HCT116 (cell line): ENCODE data around the gene GABPB1. TPM values are rescaled to one million over a fixed set of nuclear protein-coding genes. Genes with fewer than 3 reads are reported as not detected.

Source experiments
- ATAC-seq: fragments of 200-7000 bp; cut with Tn5 transposase; 2 replicates; pipeline ENCODE4 v1.9.1; 2020; ENCODE audit warnings: mild to moderate bottlenecking, moderate library complexity
- BruUV-seq: library from RNA; stranded (reverse); fragments of 400-500 nt; replicated peaks from 2 replicates; lab custom pipeline; 2021; lab: Mats Ljungman, UMichigan
- CTCF ChIA-PET: fragments of 300-600 bp; sonication (Branson Sonifier 250); formaldehyde crosslinking; loops from one replicate; lab custom pipeline; 2021; ENCODE audit warnings: antibody characterized with exemption; lab: Charles Lee
- POLR2A ChIA-PET: fragments of 300-600, 350-600 bp; sonication (Branson Sonifier 250); formaldehyde crosslinking; loops from one replicate; lab custom pipeline; 2021; ENCODE audit warnings: antibody characterized with exemption; lab: Charles Lee
- RAD21 ChIA-PET, 2 experiments: fragments of 300-600 bp; sonication (Branson Sonifier 250); formaldehyde crosslinking; loops; one replicate each; lab custom pipeline; 2023; ENCODE audit warnings: low total read pairs in 2 of 2; ENCODE audit not compliant: uncharacterized antibody in 2 of 2, unreplicated experiment in 2 of 2, low non-redundant PET in 1 of 2; lab: Charles Lee
- DNase-seq: peaks from one replicate; pipeline ENCODE4 v3.0.0-alpha.2; 2010; ENCODE audit warnings: low read depth, low spot score
- H2AFZ ChIP-seq: fragments of 200-600 bp; shearing (Covaris generic), sonication (generic); 2 replicates; pipeline ENCODE4 v1.6.1; 2017; ENCODE audit warnings: low read depth, mixed run types, mixed read lengths, antibody characterized with exemption, low read length; ENCODE audit not compliant: poor library complexity, severe bottlenecking
- H3K27ac ChIP-seq: 2 replicates; pipeline ENCODE4 v1.5.1; 2012; ENCODE audit warnings: low read depth, low read length
- H3K27me3 ChIP-seq: fragments of 200-600 bp; sonication (generic); 2 replicates; pipeline ENCODE4 v1.6.1; 2016; ENCODE audit warnings: mixed run types, low read length, mixed read lengths; ENCODE audit not compliant: insufficient read depth
- H3K36me3 ChIP-seq, 2 experiments: fragments of 200-500 bp in 1 of 2; fragments of 200-600 bp in 1 of 2; sonication (Bioruptor generic) in 1 of 2; sonication (generic) in 1 of 2; 2 replicates each; pipeline versions ENCODE4 v1.5.1 to v1.6.1; 2014 to 2016; ENCODE audit warnings: low read length in 2 of 2, inconsistent platforms in 1 of 2, mixed read lengths in 1 of 2, mixed run types in 1 of 2; ENCODE audit not compliant: insufficient read depth in 2 of 2, control insufficient read depth in 1 of 2
- H3K4me1 ChIP-seq, 2 experiments: fragments of 200-600 bp in 1 of 2; sonication (generic) in 1 of 2; 2 replicates each; pipeline versions ENCODE4 v1.5.1 to v1.6.1; 2012 to 2017; ENCODE audit warnings: low read length in 2 of 2, inconsistent platforms in 1 of 2, mild to moderate bottlenecking in 1 of 2, mixed read lengths in 1 of 2, mixed run types in 1 of 2, moderate library complexity in 1 of 2; ENCODE audit not compliant: insufficient read depth in 2 of 2, control insufficient read depth in 1 of 2
- H3K4me2 ChIP-seq: fragments of 200-600 bp; sonication (generic); 2 replicates; pipeline ENCODE4 v1.6.1; 2017; ENCODE audit warnings: mixed run types, low read length, mixed read lengths
- H3K4me3 ChIP-seq, 2 experiments: fragments of 200-600 bp in 1 of 2; sonication (generic) in 1 of 2; replicated peaks in 1 of 2; 2 replicates each; pipeline ENCODE4 v1.5.1; 2011 to 2016; ENCODE audit warnings: low read length in 2 of 2, control low read depth in 1 of 2, low read depth in 1 of 2, mild to moderate bottlenecking in 1 of 2, mixed read lengths in 1 of 2, mixed run types in 1 of 2
- H3K79me2 ChIP-seq: fragments of 200-600 bp; sonication (generic); 2 replicates; pipeline ENCODE4 v1.6.1; 2017; ENCODE audit warnings: mild to moderate bottlenecking, mixed run types, low read length, moderate library complexity, mixed read lengths; ENCODE audit not compliant: insufficient read depth
- H3K9ac ChIP-seq: fragments of 200-600 bp; sonication (generic); 2 replicates; pipeline ENCODE4 v1.6.1; 2016; ENCODE audit warnings: low read length, mixed read lengths
- H3K9me2 ChIP-seq: fragments of 200-600 bp; sonication (generic), shearing (Covaris generic); 2 replicates; pipeline ENCODE4 v1.6.1; 2017; ENCODE audit warnings: mixed run types, mild to moderate bottlenecking, moderate library complexity; ENCODE audit not compliant: insufficient read depth
- H3K9me3 ChIP-seq, 2 experiments: fragments of 200-500 bp in 1 of 2; fragments of 200-600 bp in 1 of 2; sonication (Bioruptor generic) in 1 of 2; sonication (generic) in 1 of 2; 2 replicates each; pipeline ENCODE4 v1.6.1; 2014 to 2017; ENCODE audit warnings: low read length in 2 of 2, mixed read lengths in 2 of 2, inconsistent platforms in 1 of 2, low read depth in 1 of 2, mild to moderate bottlenecking in 1 of 2, mixed run types in 1 of 2, moderate library complexity in 1 of 2; ENCODE audit not compliant: control insufficient read depth in 1 of 2, insufficient read depth in 1 of 2
- H4K20me1 ChIP-seq: fragments of 200-600 bp; sonication (generic), shearing (Covaris generic); 2 replicates; pipeline ENCODE4 v1.6.1; 2017; ENCODE audit warnings: mixed run types, mild to moderate bottlenecking, moderate library complexity; ENCODE audit not compliant: insufficient read depth
- ATF3 ChIP-seq: IDR thresholded peaks from 2 replicates; pipeline ENCODE4 v1.6.1; 2012
- CEBPB ChIP-seq: IDR thresholded peaks from 2 replicates; pipeline ENCODE4 v1.6.1; 2012; ENCODE audit warnings: low read depth
- ELF1 ChIP-seq: IDR thresholded peaks from 2 replicates; pipeline ENCODE4 v1.6.1; 2012; ENCODE audit warnings: low read depth, borderline replicate concordance
- JUND ChIP-seq: IDR thresholded peaks from 2 replicates; pipeline ENCODE4 v1.6.1; 2012
- POLR2AphosphoS5 ChIP-seq: IDR thresholded peaks from 2 replicates; pipeline ENCODE4 v1.6.1; 2011; ENCODE audit warnings: mild to moderate bottlenecking, low read depth, low read length, moderate library complexity
- REST ChIP-seq: IDR thresholded peaks from 2 replicates; pipeline ENCODE4 v1.6.1; 2012; ENCODE audit warnings: low read depth
- SP1 ChIP-seq: IDR thresholded peaks from 2 replicates; pipeline ENCODE4 v1.6.1; 2012; ENCODE audit warnings: low read depth
- SRF ChIP-seq: IDR thresholded peaks from 2 replicates; pipeline ENCODE4 v1.6.1; 2012; ENCODE audit warnings: low read depth
- TCF7L2 ChIP-seq: IDR thresholded peaks from 2 replicates; pipeline ENCODE4 v1.7.0; 2011; ENCODE audit warnings: borderline replicate concordance, inconsistent platforms; ENCODE audit not compliant: insufficient read depth, insufficient read length; ENCODE audit errors: extremely low read depth
- YY1 ChIP-seq: IDR thresholded peaks from 2 replicates; pipeline ENCODE4 v1.6.1; 2011; ENCODE audit warnings: low read length, low read depth, moderate library complexity, mild to moderate bottlenecking; ENCODE audit not compliant: insufficient replicate concordance; ENCODE audit errors: extremely low read depth
- ZBTB33 ChIP-seq: IDR thresholded peaks from 2 replicates; pipeline ENCODE4 v1.6.1; 2011; ENCODE audit warnings: mild to moderate bottlenecking, low read length, moderate library complexity; ENCODE audit not compliant: insufficient replicate concordance; ENCODE audit errors: extremely low read depth
- ZFX ChIP-seq: fragments of 450-650 bp; IDR thresholded peaks from 2 replicates; pipeline ENCODE4 v1.6.1; 2017
- ZNF274 ChIP-seq: fragments of 200-500 bp; sonication (Bioruptor generic); IDR thresholded peaks from 2 replicates; pipeline ENCODE4 v1.6.1; 2014; ENCODE audit warnings: mild to moderate bottlenecking, low read depth, low read length, inconsistent platforms
- intact Hi-C: fragments of 100-400 bp; cut with micrococcal nuclease; formaldehyde crosslinking; loops from 2 replicates; pipeline ENCODE4 v1.10.0; 2022
- total RNA-seq: library from RNA; stranded (reverse); gene quantifications from one replicate; pipeline ENCODE4 v1.2.1, GENCODE V29; 2021; ENCODE audit not compliant: unreplicated experiment

Gene GABPB1
- total RNA-seq, 1 experiment from 2014 or later, result 20.1 TPM

DNA sequence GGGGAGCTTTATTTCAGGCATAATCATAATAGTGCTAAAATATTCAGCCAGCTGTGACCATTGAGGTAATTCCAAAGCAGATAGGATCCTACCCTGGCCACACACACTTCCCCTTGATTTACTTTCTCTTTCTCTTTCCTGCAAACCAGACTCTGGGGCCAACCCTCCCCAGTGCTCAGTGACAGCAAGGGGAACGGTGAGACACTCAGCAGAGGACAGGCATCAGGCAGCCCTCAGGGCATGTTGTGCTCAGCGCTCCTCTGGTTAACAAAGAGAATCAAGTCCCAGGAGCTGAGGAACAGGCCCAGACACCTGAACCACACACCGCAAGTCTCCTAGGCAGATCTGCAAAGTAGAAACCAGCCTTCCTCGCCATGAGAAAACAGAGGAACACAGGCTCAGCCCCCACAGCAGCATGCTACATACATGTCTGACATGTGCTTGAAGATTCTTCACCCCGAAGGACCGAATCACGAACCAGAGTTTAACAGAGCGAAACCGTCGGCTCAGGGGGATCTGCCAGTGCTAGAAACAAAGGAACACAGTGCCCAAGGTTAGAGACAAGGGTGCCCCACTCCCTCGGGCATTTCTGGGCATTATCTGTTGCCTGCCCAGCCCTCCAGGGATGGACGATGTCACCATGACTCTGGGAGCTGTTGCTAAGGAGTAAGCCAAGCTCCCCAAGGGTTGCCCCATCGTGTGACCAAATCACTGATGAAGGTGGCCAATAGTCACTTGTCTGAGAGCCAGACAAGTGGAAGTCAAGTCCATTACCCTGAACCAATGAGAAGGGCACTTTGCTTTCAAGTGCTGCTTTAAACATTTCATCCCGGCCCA lies 107.0 kb downstream of the GABPB1 start:
- H3K4me3 ChIP-seq, result no peak overlapping the region
- H3K36me3 ChIP-seq, result no peaks in the 10 kb centered on the region
- no TSS peak for BruUV-seq
- no peaks in the 10 kb centered on the region for H3K9me2 ChIP-seq
- no peaks in the 10 kb centered on the region for H3K9me3 ChIP-seq
- ATAC-seq, result no peak
- H3K4me2 ChIP-seq, result no peak overlapping the region
- no peak for TF ChIP-seq TCF7L2
- no peak for TF ChIP-seq ZFX
- TF ChIP-seq SRF, result no peak
- TF ChIP-seq ELF1, result no peak
- TF ChIP-seq YY1, result no peak
- no peak for TF ChIP-seq POLR2AphosphoS5
- no peaks in the 10 kb centered on the region for H3K79me2 ChIP-seq
- intact Hi-C loops, result no loop called here
- no peak overlapping the region for H3K9ac ChIP-seq
- no peak overlapping the region for H3K27ac ChIP-seq
- no peaks in the 10 kb centered on the region for H4K20me1 ChIP-seq
- H3K27me3 ChIP-seq, result peaks cover 3% of the 10 kb centered on the region; the same call in 1 of the 2 replicates
- CTCF ChIA-PET, result no interaction called here
- DNase-seq, result no peak
- RAD21 ChIA-PET, result no interaction called here
- no peak overlapping the region for H2AFZ ChIP-seq
- POLR2A ChIA-PET, result no interaction called here
- no peaks in the 10 kb centered on the region for H3K4me1 ChIP-seq

DNA sequence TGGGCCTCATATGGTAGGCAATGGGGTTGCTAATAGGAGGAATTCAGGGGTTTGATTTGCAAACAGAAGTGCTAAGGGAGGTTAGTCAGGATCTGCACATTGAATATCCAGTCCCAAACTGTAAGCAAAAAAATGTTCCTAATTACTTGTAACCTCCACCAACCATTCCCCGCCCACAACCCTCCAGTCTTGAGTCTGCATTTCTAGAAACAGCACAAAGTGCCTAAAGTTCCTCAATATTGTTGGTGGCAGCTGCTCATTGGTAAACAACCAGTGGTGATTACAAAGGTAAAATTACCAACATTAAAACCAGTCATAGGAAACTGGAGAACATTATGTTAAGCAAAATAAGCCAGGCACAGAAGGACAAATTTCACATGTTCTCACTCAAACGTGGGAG lies 108.4 kb downstream of the GABPB1 start:
- ChIA-PET POLR2A (no interaction called here), CTCF (no interaction called here), RAD21 (no interaction called here)
- no peaks in the 10 kb centered on the region for H3K4me1 ChIP-seq
- intact Hi-C loops, result no loop called here
- ATAC-seq (no peak), DNase-seq (no peak)
- BruUV-seq, result no TSS peak
- H3K9me2 ChIP-seq, result no peaks in the 10 kb centered on the region
- H3K27ac ChIP-seq, result no peak overlapping the region
- H3K79me2 ChIP-seq, result no peaks in the 10 kb centered on the region
- H3K9ac ChIP-seq, result no peak overlapping the region
- no peaks in the 10 kb centered on the region for H3K9me3 ChIP-seq
- H4K20me1 ChIP-seq, result no peaks in the 10 kb centered on the region
- no peaks in the 10 kb centered on the region for H3K36me3 ChIP-seq
- H3K27me3 ChIP-seq, result peaks cover 3% of the 10 kb centered on the region; the same call in 1 of the 2 replicates
- no peak overlapping the region for H2AFZ ChIP-seq
- H3K4me3 ChIP-seq, result no peak overlapping the region
- no peak overlapping the region for H3K4me2 ChIP-seq
- TF ChIP-seq SP1 (no peak), ZFX (no peak), POLR2AphosphoS5 (no peak), ZNF274 (no peak), ATF3 (no peak), REST (no peak), ELF1 (no peak), CEBPB (no peak), TCF7L2 (no peak), ZBTB33 (no peak), JUND (no peak)
